Measurements from ENCODE around the gene CBX6. TPM values are rescaled to one million over a fixed set of nuclear protein-coding genes. Genes with fewer than 3 reads are reported as not detected.

Gene CBX6
- total and polyA plus RNA-seq, 9 of the 15 experiments (the other 6 are each of a cell fraction or from before 2014, with no cell fraction given), result 0.75 to 31.6 (median 8.0) TPM

DNA sequence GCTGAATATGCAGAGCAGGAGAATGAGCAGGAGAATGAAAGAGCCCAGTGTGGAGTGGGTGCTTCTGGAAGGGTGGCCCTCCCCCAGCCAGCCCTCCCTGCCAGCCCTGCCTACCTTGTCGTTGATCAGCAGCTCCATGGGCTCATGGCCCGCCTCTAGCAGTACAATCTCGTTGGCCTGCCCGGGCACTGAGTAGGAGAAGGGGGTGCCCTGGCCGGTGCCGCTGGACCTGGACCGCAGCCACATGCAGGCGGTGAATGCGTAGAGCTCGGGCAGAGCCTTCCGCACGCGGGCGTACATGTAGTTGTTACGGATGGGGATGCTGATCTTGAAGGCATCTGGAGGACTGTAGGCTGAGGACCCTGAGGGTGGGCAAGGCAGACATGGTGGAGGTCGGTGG lies 45.6 kb downstream of the CBX6 start (continued):
- TF ChIP-seq SPI1 (IDR thresholded peaks at IDR 0.05; ENCODE audit: borderline replicate concordance, low read depth, low read length) (no peak), ZNF431 (CRISPR knock-in tag; IDR thresholded peaks at IDR 0.05) (no peak), ZKSCAN1 (IDR thresholded peaks at IDR 0.05; ENCODE audit: low read depth, low read length) (no peak), ZNF263 (CRISPR knock-in tag; IDR thresholded peaks at IDR 0.05; ENCODE audit: borderline replicate concordance) (no peak), FOXK1 (CRISPR knock-in tag; IDR thresholded peaks at IDR 0.05; ENCODE audit: borderline replicate concordance) (no peak), POLR2B (IDR thresholded peaks at IDR 0.05; ENCODE audit: low read depth, partially characterized antibody) (no peak), E2F3 (CRISPR knock-in tag; IDR thresholded peaks at IDR 0.05) (no peak)
- TF ChIP-seq, protein P1, sequence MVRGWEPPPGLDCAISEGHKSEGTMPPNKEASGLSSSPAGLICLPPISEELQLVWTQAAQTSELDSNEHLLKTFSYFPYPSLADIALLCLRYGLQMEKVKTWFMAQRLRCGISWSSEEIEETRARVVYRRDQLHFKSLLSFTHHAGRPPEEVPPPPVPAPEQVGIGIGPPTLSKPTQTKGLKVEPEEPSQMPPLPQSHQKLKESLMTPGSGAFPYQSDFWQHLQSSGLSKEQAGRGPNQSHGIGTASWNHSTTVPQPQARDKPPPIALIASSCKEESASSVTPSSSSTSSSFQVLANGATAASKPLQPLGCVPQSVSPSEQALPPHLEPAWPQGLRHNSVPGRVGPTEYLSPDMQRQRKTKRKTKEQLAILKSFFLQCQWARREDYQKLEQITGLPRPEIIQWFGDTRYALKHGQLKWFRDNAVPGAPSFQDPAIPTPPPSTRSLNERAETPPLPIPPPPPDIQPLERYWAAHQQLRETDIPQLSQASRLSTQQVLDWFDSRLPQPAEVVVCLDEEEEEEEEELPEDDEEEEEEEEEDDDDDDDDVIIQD (CRISPR knock-in tag; IDR thresholded peaks at IDR 0.05), result no peak
- TF ChIP-seq, protein P2, sequence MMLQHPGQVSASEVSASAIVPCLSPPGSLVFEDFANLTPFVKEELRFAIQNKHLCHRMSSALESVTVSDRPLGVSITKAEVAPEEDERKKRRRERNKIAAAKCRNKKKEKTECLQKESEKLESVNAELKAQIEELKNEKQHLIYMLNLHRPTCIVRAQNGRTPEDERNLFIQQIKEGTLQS (IDR thresholded peaks at IDR 0.05), result no peak
- TF ChIP-seq, protein P2 (CRISPR knock-in tag; conservative IDR thresholded peaks at IDR 0.05), result no peak

All from K562 (cell line).